Measurements from ENCODE around the gene CADPS2.

The CADPS2 gene

DNA sequence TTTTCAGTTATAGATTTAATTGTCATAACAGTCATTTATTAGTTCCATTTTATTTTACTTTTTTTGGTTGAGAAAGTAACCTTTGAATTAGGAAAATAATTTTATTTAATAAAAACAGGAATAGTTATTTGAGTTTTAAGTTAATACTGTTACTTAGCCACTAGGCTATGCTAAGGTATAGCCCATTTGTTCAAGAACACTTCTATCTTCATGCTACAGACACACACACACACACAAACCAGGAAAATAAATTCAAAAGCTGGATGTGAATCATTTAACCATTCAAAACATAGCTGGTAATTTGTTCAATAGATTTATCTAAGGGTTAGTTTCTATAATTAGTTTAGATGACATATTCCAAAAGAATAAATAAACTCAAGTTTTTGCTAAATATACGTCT, 335.7 kb downstream of the CADPS2 start:
- H3K27ac ChIP-seq (replicated peaks): no peak overlapping the region
- TF ChIP-seq, protein P1, sequence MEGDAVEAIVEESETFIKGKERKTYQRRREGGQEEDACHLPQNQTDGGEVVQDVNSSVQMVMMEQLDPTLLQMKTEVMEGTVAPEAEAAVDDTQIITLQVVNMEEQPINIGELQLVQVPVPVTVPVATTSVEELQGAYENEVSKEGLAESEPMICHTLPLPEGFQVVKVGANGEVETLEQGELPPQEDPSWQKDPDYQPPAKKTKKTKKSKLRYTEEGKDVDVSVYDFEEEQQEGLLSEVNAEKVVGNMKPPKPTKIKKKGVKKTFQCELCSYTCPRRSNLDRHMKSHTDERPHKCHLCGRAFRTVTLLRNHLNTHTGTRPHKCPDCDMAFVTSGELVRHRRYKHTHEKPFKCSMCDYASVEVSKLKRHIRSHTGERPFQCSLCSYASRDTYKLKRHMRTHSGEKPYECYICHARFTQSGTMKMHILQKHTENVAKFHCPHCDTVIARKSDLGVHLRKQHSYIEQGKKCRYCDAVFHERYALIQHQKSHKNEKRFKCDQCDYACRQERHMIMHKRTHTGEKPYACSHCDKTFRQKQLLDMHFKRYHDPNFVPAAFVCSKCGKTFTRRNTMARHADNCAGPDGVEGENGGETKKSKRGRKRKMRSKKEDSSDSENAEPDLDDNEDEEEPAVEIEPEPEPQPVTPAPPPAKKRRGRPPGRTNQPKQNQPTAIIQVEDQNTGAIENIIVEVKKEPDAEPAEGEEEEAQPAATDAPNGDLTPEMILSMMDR (IDR thresholded peaks at IDR 0.05; ENCODE audit: insufficient read depth, low read length): no peak
- TF ChIP-seq SPI1 (IDR thresholded peaks at IDR 0.05; ENCODE audit: borderline replicate concordance, low read depth) (no peak), GABPA (IDR thresholded peaks at IDR 0.05; ENCODE audit: low read depth) (no peak), POLR2AphosphoS5 (IDR thresholded peaks at IDR 0.05; ENCODE audit: low read depth) (no peak)
- TF ChIP-seq, protein P2, sequence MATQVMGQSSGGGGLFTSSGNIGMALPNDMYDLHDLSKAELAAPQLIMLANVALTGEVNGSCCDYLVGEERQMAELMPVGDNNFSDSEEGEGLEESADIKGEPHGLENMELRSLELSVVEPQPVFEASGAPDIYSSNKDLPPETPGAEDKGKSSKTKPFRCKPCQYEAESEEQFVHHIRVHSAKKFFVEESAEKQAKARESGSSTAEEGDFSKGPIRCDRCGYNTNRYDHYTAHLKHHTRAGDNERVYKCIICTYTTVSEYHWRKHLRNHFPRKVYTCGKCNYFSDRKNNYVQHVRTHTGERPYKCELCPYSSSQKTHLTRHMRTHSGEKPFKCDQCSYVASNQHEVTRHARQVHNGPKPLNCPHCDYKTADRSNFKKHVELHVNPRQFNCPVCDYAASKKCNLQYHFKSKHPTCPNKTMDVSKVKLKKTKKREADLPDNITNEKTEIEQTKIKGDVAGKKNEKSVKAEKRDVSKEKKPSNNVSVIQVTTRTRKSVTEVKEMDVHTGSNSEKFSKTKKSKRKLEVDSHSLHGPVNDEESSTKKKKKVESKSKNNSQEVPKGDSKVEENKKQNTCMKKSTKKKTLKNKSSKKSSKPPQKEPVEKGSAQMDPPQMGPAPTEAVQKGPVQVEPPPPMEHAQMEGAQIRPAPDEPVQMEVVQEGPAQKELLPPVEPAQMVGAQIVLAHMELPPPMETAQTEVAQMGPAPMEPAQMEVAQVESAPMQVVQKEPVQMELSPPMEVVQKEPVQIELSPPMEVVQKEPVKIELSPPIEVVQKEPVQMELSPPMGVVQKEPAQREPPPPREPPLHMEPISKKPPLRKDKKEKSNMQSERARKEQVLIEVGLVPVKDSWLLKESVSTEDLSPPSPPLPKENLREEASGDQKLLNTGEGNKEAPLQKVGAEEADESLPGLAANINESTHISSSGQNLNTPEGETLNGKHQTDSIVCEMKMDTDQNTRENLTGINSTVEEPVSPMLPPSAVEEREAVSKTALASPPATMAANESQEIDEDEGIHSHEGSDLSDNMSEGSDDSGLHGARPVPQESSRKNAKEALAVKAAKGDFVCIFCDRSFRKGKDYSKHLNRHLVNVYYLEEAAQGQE (IDR thresholded peaks at IDR 0.05; ENCODE audit: insufficient replicate concordance, low read depth): no peak
- H3K27me3 ChIP-seq (ENCODE audit: insufficient read depth, poor library complexity, severe bottlenecking): no peaks in the 10 kb centered on the region
- no peak for DNase-seq (ENCODE audit: low read depth in 1 of 2, low spot score in 1 of 2)
- no peak overlapping the region for H3K4me3 ChIP-seq (replicated peaks; ENCODE audit: insufficient read depth, low read length)

DNA sequence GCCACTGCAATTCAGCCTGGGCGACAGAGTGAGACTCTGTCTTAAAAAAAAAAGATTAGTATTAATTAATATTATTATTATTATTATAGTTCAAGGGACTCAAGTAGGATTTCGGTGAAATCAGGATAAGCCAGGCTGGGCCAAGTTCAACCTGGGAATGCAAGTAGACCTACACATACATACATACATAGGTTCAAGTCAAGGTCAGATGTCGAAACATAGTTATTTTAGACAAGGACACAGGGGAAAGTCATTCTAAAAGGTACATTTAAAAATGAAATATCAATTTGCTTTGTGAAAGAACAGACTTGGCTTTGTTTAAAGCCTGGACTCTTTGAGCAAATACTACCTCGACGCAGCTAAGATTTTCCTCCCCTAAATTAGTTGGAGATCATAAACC, 336.7 kb downstream of the CADPS2 start:
- H3K27ac ChIP-seq (replicated peaks): no peak overlapping the region
- TF ChIP-seq, protein P1 (IDR thresholded peaks at IDR 0.05; ENCODE audit: insufficient read depth, low read length): no peak
- TF ChIP-seq GABPA (IDR thresholded peaks at IDR 0.05; ENCODE audit: low read depth) (no peak), SPI1 (IDR thresholded peaks at IDR 0.05; ENCODE audit: borderline replicate concordance, low read depth) (no peak), POLR2AphosphoS5 (IDR thresholded peaks at IDR 0.05; ENCODE audit: low read depth) (no peak)
- TF ChIP-seq, protein P2 (IDR thresholded peaks at IDR 0.05; ENCODE audit: insufficient replicate concordance, low read depth): no peak
- no peak overlapping the region for H3K4me3 ChIP-seq (replicated peaks; ENCODE audit: insufficient read depth, low read length)
- no peaks in the 10 kb centered on the region for H3K27me3 ChIP-seq (ENCODE audit: insufficient read depth, poor library complexity, severe bottlenecking)
- DNase-seq (ENCODE audit: low read depth in 1 of 2, low spot score in 1 of 2): no peak

DNA sequence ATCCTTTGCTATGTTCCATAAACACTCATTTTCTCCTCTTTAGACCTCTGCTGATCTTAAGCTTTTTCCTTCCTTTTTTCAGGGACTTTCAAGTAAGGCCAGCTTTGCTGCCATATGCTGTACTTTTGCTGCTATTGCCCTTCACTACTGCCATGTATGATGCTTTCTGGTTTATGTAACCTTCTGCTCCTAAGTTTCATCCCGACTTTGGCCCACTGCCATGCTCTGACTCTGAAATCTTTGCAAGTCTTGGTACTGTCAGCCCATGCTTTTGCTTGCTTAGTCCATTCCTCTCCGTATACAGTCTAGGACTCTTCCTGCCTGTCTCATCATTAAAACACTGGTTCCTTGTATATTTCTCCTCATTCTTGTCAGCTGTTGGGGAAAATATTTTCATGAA, 339.8 kb downstream of the CADPS2 start:
- no peak overlapping the region for H3K27ac ChIP-seq (replicated peaks)
- H3K4me3 ChIP-seq (replicated peaks; ENCODE audit: insufficient read depth, low read length): no peak overlapping the region
- no peak for DNase-seq (ENCODE audit: low read depth in 1 of 2, low spot score in 1 of 2)
- no peak for TF ChIP-seq SPI1 (IDR thresholded peaks at IDR 0.05; ENCODE audit: borderline replicate concordance, low read depth)
- TF ChIP-seq GABPA (IDR thresholded peaks at IDR 0.05; ENCODE audit: low read depth): no peak
- TF ChIP-seq POLR2AphosphoS5 (IDR thresholded peaks at IDR 0.05; ENCODE audit: low read depth): no peak
- TF ChIP-seq, protein P1 (IDR thresholded peaks at IDR 0.05; ENCODE audit: insufficient read depth, low read length): no peak
- TF ChIP-seq, protein P2 (IDR thresholded peaks at IDR 0.05; ENCODE audit: insufficient replicate concordance, low read depth): no peak
- no peaks in the 10 kb centered on the region for H3K27me3 ChIP-seq (ENCODE audit: insufficient read depth, poor library complexity, severe bottlenecking)

Data from HL-60 (cell line).